ENCODE results near the gene CHURC1.
"Not testable (repeated sequence)": the region's sequence is repeated elsewhere in the genome, so short reads cannot be mapped to it uniquely, and the experiment has no call there.

The CHURC1 gene

GRCh38 chr14:64899958-64900357 is 14.3 kb upstream of the CHURC1 start:
- DNase-seq, result no peak
- in situ Hi-C loops (cut with MboI; ENCODE audit: low pct_unique_long_range_greater_than_20kb, low sequenced_read_pairs), result no loop called here

- in situ Hi-C loops (cut with MboI; ENCODE audit: low pct_unique_long_range_greater_than_20kb, low sequenced_read_pairs), result no loop called here
- peak; percentile 9 for DNase-seq
Measured at GRCh38 chr14:64906022-64906421, 8.2 kb upstream of the CHURC1 start.

GRCh38 chr14:64910847-64911495 is 3.3 kb upstream of the CHURC1 start:
- peak; percentile 34 for DNase-seq
- in situ Hi-C loops (cut with MboI; ENCODE audit: low pct_unique_long_range_greater_than_20kb, low sequenced_read_pairs), result no loop called here

- peak; percentile 19 for DNase-seq
- in situ Hi-C loops (cut with MboI; ENCODE audit: low pct_unique_long_range_greater_than_20kb, low sequenced_read_pairs), result no loop called here
Measured at GRCh38 chr14:64912261-64912660, 2.0 kb upstream of the CHURC1 start.

- not testable (repeated sequence) for DNase-seq
Measured at GRCh38 chr14:64913477-64913876, 778 bp upstream of the CHURC1 start.

GRCh38 chr14:64915029-64915424 is 772 bp downstream of the CHURC1 start:
- no peak for DNase-seq
- in situ Hi-C loops (cut with MboI; ENCODE audit: low pct_unique_long_range_greater_than_20kb, low sequenced_read_pairs), result no loop called here

More at GRCh38 chr14:64913477-64913876, 778 bp upstream of the CHURC1 start:
- in situ Hi-C loops (cut with MboI; ENCODE audit: low pct_unique_long_range_greater_than_20kb, low sequenced_read_pairs), result not testable (repeated sequence)

GRCh38 chr14:64915797-64916196 is 1.5 kb downstream of the CHURC1 start:
- in situ Hi-C loops (cut with MboI; ENCODE audit: low pct_unique_long_range_greater_than_20kb, low sequenced_read_pairs), result no loop called here
- DNase-seq, result peak; percentile 53

GRCh38 chr14:64918216-64918615 is 4.0 kb downstream of the CHURC1 start:
- DNase-seq, result no peak
- in situ Hi-C loops (cut with MboI; ENCODE audit: low pct_unique_long_range_greater_than_20kb, low sequenced_read_pairs), result no loop called here

GRCh38 chr14:64919215-64919614 is 5.0 kb downstream of the CHURC1 start:
- DNase-seq, result no peak
- in situ Hi-C loops (cut with MboI; ENCODE audit: low pct_unique_long_range_greater_than_20kb, low sequenced_read_pairs), result no loop called here

- DNase-seq, result no peak
- in situ Hi-C loops (cut with MboI; ENCODE audit: low pct_unique_long_range_greater_than_20kb, low sequenced_read_pairs), result no loop called here
Measured at GRCh38 chr14:64919618-64920017, 5.4 kb downstream of the CHURC1 start.

GRCh38 chr14:64920465-64920864 is 6.2 kb downstream of the CHURC1 start:
- no peak for DNase-seq
- in situ Hi-C loops (cut with MboI; ENCODE audit: low pct_unique_long_range_greater_than_20kb, low sequenced_read_pairs), result no loop called here

GRCh38 chr14:64923015-64923414 is 8.8 kb downstream of the CHURC1 start:
- DNase-seq, result no peak
- in situ Hi-C loops (cut with MboI; ENCODE audit: low pct_unique_long_range_greater_than_20kb, low sequenced_read_pairs), result no loop called here

- in situ Hi-C loops (cut with MboI; ENCODE audit: low pct_unique_long_range_greater_than_20kb, low sequenced_read_pairs), result no loop called here
- no peak for DNase-seq
Measured at GRCh38 chr14:64926398-64926995, 12.2 kb downstream of the CHURC1 start.

- in situ Hi-C loops (cut with MboI; ENCODE audit: low pct_unique_long_range_greater_than_20kb, low sequenced_read_pairs), result no loop called here
- no peak for DNase-seq
Measured at GRCh38 chr14:64927031-64927430, 12.8 kb downstream of the CHURC1 start.

GRCh38 chr14:64928239-64929013 is 14.2 kb downstream of the CHURC1 start:
- no peak for DNase-seq
- in situ Hi-C loops (cut with MboI; ENCODE audit: low pct_unique_long_range_greater_than_20kb, low sequenced_read_pairs), result no loop called here

GRCh38 chr14:64929014-64929359 is 14.7 kb downstream of the CHURC1 start:
- in situ Hi-C loops (cut with MboI; ENCODE audit: low pct_unique_long_range_greater_than_20kb, low sequenced_read_pairs), result no loop called here
- DNase-seq, result no peak

- in situ Hi-C loops (cut with MboI; ENCODE audit: low pct_unique_long_range_greater_than_20kb, low sequenced_read_pairs), result no loop called here
Measured at GRCh38 chr14:64930085-64930843, 16.0 kb downstream of the CHURC1 start.

GRCh38 chr14:64931123-64931522 is 16.9 kb downstream of the CHURC1 start:
- DNase-seq, result no peak

More at GRCh38 chr14:64930085-64930843, 16.0 kb downstream of the CHURC1 start:
- DNase-seq, result no peak

GRCh38 chr14:64932231-64932630 is 18.0 kb downstream of the CHURC1 start:
- in situ Hi-C loops (cut with MboI; ENCODE audit: low pct_unique_long_range_greater_than_20kb, low sequenced_read_pairs), result no loop called here
- no peak for DNase-seq

More at GRCh38 chr14:64931123-64931522, 16.9 kb downstream of the CHURC1 start:
- in situ Hi-C loops (cut with MboI; ENCODE audit: low pct_unique_long_range_greater_than_20kb, low sequenced_read_pairs), result no loop called here
